ENCODE data around the gene NFE2.

The NFE2 gene

GRCh38 chr12:54338698-54339296, 38.0 kb upstream of the NFE2 start:
- no peak for TF ChIP-seq OSR1 (CRISPR knock-in tag; IDR thresholded peaks at IDR 0.05)
- no peak for TF ChIP-seq ZFP3 (CRISPR knock-in tag; IDR thresholded peaks at IDR 0.05)
- TF ChIP-seq ZNF70 (CRISPR knock-in tag; IDR thresholded peaks at IDR 0.05) = no peak
- TF ChIP-seq GLIS3 (CRISPR knock-in tag; IDR thresholded peaks at IDR 0.05) = no peak
- no peak for ATAC-seq

- ATAC-seq = no peak
- no peak for TF ChIP-seq TOX (CRISPR knock-in tag; IDR thresholded peaks at IDR 0.05; ENCODE audit: borderline replicate concordance)
- no peak for TF ChIP-seq PPARA (CRISPR knock-in tag; IDR thresholded peaks at IDR 0.05; ENCODE audit: borderline replicate concordance)
- no peak for TF ChIP-seq ZNF70 (CRISPR knock-in tag; IDR thresholded peaks at IDR 0.05)
- TF ChIP-seq ESRRG (CRISPR knock-in tag; IDR thresholded peaks at IDR 0.05) = no peak
- TF ChIP-seq, protein P1, sequence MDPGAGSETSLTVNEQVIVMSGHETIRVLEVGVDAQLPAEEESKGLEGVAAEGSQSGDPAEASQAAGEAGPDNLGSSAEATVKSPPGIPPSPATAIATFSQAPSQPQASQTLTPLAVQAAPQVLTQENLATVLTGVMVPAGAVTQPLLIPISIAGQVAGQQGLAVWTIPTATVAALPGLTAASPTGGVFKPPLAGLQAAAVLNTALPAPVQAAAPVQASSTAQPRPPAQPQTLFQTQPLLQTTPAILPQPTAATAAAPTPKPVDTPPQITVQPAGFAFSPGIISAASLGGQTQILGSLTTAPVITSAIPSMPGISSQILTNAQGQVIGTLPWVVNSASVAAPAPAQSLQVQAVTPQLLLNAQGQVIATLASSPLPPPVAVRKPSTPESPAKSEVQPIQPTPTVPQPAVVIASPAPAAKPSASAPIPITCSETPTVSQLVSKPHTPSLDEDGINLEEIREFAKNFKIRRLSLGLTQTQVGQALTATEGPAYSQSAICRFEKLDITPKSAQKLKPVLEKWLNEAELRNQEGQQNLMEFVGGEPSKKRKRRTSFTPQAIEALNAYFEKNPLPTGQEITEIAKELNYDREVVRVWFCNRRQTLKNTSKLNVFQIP (CRISPR knock-in tag; IDR thresholded peaks at IDR 0.05; ENCODE audit: borderline replicate concordance, low read depth) = no peak
- no peak for TF ChIP-seq GLIS3 (CRISPR knock-in tag; IDR thresholded peaks at IDR 0.05)
- no peak for TF ChIP-seq RARB (CRISPR knock-in tag; IDR thresholded peaks at IDR 0.05)
- TF ChIP-seq, protein P2, sequence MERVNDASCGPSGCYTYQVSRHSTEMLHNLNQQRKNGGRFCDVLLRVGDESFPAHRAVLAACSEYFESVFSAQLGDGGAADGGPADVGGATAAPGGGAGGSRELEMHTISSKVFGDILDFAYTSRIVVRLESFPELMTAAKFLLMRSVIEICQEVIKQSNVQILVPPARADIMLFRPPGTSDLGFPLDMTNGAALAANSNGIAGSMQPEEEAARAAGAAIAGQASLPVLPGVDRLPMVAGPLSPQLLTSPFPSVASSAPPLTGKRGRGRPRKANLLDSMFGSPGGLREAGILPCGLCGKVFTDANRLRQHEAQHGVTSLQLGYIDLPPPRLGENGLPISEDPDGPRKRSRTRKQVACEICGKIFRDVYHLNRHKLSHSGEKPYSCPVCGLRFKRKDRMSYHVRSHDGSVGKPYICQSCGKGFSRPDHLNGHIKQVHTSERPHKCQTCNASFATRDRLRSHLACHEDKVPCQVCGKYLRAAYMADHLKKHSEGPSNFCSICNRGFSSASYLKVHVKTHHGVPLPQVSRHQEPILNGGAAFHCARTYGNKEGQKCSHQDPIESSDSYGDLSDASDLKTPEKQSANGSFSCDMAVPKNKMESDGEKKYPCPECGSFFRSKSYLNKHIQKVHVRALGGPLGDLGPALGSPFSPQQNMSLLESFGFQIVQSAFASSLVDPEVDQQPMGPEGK (CRISPR knock-in tag; IDR thresholded peaks at IDR 0.05; ENCODE audit: borderline replicate concordance) = no peak
- TF ChIP-seq ZC3H10 (CRISPR knock-in tag; IDR thresholded peaks at IDR 0.05) = no peak
- TF ChIP-seq OSR1 (CRISPR knock-in tag; IDR thresholded peaks at IDR 0.05) = no peak
- no peak for TF ChIP-seq ZNF8 (CRISPR knock-in tag; IDR thresholded peaks at IDR 0.05)
- TF ChIP-seq CSRNP3 (CRISPR knock-in tag; IDR thresholded peaks at IDR 0.05) = no peak
- TF ChIP-seq ZFP3 (CRISPR knock-in tag; IDR thresholded peaks at IDR 0.05) = no peak
- no peak for TF ChIP-seq ZNF565 (CRISPR knock-in tag; conservative IDR thresholded peaks at IDR 0.05; ENCODE audit: low read depth)
- TF ChIP-seq ZFP30 (CRISPR knock-in tag; IDR thresholded peaks at IDR 0.05) = no peak
- no peak for TF ChIP-seq ISL1 (CRISPR knock-in tag; IDR thresholded peaks at IDR 0.05)
- TF ChIP-seq CREB5 (CRISPR knock-in tag; IDR thresholded peaks at IDR 0.05; ENCODE audit: low read depth) = no peak
- no peak for TF ChIP-seq CSDC2 (CRISPR knock-in tag; IDR thresholded peaks at IDR 0.05)
Measured at GRCh38 chr12:54337854-54338650, 37.2 kb upstream of the NFE2 start.

GRCh38 chr12:54337280-54337842, 36.5 kb upstream of the NFE2 start:
- ATAC-seq = peak; percentile 51; the same call in 2 of the 3 replicates

More at GRCh38 chr12:54337280-54337842, 36.5 kb upstream of the NFE2 start:
- TF ChIP-seq TSHZ2 (CRISPR knock-in tag; IDR thresholded peaks at IDR 0.05) = no peak
- no peak for TF ChIP-seq RARB (CRISPR knock-in tag; IDR thresholded peaks at IDR 0.05)
- no peak for TF ChIP-seq ZFP30 (CRISPR knock-in tag; IDR thresholded peaks at IDR 0.05)
- TF ChIP-seq ZFP3 (CRISPR knock-in tag; IDR thresholded peaks at IDR 0.05) = no peak
- no peak for TF ChIP-seq TCF4 (CRISPR knock-in tag; IDR thresholded peaks at IDR 0.05; ENCODE audit: borderline replicate concordance)
- no peak for TF ChIP-seq BACH2 (CRISPR knock-in tag; IDR thresholded peaks at IDR 0.05; ENCODE audit: borderline replicate concordance)
- no peak for TF ChIP-seq CSDC2 (CRISPR knock-in tag; IDR thresholded peaks at IDR 0.05)
- TF ChIP-seq CSRNP3 (CRISPR knock-in tag; IDR thresholded peaks at IDR 0.05) = no peak
- no peak for TF ChIP-seq TOX (CRISPR knock-in tag; IDR thresholded peaks at IDR 0.05; ENCODE audit: borderline replicate concordance)
- no peak for TF ChIP-seq ZNF565 (CRISPR knock-in tag; conservative IDR thresholded peaks at IDR 0.05; ENCODE audit: low read depth)
- TF ChIP-seq, protein P2 (CRISPR knock-in tag; IDR thresholded peaks at IDR 0.05; ENCODE audit: borderline replicate concordance) = no peak
